IPS-18c (cell line): ENCODE measurements around the gene GRB7.
"Not testable (repeated sequence)": the region's sequence is repeated elsewhere in the genome, so short reads cannot be mapped to it uniquely, and the experiment has no call there.

Source experiments
- H3K4me3 ChIP-seq: 2 replicates; pipeline ENCODE4 v1.7.0; 2013; ENCODE audit warnings: low read depth, mild to moderate bottlenecking, low read length, moderate library complexity; ENCODE audit not compliant: insufficient read depth
- H3K9me3 ChIP-seq: one replicate; pipeline ENCODE4 v1.6.1; 2013; ENCODE audit warnings: mild to moderate bottlenecking, low read length, moderate library complexity; ENCODE audit not compliant: control insufficient read depth, insufficient read depth

Gene GRB7

DNA sequence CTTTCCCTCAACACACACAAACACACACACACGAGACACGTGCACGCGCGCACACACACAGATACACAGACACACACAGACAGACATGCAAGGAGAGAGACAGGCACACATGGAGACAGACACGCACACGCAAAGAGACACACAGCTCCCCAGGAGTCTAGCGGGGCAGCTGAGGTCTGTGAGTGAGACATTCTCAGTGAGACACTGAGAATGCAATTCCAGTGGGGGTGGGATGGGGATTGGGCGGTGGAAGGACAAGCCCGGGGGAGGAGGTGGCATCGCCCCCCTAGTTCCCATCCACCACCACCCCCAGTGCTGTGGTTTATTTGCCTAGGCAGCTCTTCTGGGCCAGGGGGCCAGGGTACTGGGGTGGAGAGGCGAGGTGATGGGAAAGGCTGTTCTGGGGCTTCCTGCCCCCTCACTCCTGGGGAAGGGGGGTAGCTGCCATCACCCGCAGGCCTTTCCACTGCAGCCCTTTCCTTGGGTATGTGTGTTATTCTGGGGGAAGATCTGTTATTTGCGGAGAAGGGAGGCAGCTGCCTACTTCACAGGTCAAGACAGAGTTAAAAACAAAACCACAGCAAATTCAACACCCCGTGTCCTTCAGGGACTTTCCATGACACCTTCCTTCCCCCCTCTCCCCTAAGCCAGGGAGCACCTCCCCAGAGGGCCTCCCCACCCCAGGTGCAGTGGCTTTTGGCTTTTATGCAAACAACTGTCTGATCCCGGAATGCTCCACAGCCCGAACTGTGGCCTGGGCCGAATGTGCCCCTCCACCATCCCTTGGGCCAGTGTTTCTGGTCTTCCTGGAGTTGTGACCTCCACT is 18.0 kb downstream of the GRB7 start:
- Histone ChIP-seq H3K9me3 (no peaks in the 10 kb centered on the region), H3K4me3 (peak overlapping the region; percentile 15; the same call in 1 of the 2 replicates)

DNA sequence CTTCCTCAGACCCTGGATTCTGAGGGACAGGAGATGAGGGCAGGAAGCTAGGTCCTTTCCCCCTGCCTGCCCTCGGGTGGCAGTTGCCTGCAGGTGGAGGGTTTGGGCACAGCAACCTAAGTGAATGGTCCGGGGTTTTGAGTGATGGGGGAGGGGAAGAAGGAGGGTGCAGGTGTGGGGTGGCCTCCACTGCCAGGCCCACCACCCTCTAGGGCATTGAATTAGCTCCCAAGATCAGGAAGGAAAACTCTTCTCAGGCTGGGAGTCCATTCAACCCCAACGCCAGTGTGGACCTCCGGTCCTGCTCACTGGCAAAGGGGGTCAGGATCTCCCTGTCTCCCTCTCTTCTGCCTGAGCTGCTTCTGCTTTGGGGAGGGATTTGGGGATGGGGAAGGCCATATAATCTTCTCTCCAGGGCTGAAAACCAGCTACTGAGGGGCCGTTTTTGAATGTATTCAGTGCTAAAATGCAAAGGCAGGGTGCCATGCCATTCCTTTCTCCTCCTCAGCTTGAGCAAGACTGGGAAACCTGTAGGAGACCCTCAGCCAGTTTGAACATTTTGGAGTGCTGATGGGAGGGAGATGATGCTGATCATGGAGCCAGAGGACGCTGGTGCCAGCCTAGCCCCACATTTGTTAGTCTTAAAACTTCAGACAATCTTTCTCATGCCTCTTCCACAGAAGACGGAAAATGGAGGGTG is 18.8 kb downstream of the GRB7 start:
- peak overlapping the region; percentile 15; the same call in 1 of the 2 replicates for H3K4me3 ChIP-seq
- H3K9me3 ChIP-seq: no peaks in the 10 kb centered on the region

DNA sequence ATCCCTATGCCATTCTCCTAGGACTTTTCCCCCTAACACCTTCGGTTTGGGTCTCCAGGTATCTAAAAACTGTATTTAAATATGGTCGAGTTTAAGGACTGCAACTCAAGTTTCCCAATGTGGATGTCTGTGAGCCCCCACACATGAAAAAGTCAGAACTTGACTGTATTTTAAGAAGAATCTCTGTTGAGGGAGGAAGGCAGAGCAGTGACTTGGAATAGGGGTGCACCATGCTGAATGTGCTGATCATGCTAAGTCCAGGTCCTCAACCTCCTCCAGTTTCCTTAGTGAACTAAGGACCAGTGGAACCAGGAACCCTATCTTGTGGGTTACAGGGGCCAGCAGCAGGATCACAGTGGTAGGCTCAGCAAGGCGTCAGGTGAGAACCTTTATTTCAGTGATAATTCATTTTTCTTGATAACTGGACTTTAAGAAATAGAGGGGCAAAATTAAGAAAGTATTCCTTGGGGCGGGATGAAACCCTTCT is 19.5 kb downstream of the GRB7 start:
- Histone ChIP-seq H3K9me3 (no peaks in the 10 kb centered on the region), H3K4me3 (no peak overlapping the region)

- H3K9me3 ChIP-seq: no peaks in the 10 kb centered on the region
- H3K4me3 ChIP-seq: no peak overlapping the region
These were observed 20.5 kb downstream of the GRB7 start for GRCh38 chr17:39757931-39758873.

DNA sequence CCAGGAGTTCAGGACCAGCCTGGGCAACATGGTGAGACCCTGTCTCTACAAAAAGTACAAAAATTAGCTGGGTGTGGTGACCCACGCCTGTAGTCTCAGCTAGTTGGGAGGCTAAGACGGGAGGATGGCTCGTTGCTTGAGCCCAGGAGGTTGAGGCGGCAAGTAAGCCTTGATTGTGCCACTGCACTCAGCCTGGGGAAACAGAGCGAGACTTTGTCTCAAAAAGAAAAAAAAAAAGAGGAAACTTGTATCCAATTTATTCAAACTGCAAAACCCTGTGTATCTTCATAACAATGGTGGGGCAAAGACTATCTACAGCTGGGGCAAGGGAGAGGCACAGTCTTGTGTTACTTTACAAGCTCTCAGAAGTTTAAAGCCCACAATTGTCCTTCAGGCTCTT is 21.5 kb downstream of the GRB7 start:
- Histone ChIP-seq H3K9me3 (no peaks in the 10 kb centered on the region), H3K4me3 (no peak overlapping the region)

GRCh38 chr17:39761861-39762496 is 24.2 kb downstream of the GRB7 start:
- H3K9me3 ChIP-seq: no peaks in the 10 kb centered on the region
- H3K4me3 ChIP-seq: no peak overlapping the region

DNA sequence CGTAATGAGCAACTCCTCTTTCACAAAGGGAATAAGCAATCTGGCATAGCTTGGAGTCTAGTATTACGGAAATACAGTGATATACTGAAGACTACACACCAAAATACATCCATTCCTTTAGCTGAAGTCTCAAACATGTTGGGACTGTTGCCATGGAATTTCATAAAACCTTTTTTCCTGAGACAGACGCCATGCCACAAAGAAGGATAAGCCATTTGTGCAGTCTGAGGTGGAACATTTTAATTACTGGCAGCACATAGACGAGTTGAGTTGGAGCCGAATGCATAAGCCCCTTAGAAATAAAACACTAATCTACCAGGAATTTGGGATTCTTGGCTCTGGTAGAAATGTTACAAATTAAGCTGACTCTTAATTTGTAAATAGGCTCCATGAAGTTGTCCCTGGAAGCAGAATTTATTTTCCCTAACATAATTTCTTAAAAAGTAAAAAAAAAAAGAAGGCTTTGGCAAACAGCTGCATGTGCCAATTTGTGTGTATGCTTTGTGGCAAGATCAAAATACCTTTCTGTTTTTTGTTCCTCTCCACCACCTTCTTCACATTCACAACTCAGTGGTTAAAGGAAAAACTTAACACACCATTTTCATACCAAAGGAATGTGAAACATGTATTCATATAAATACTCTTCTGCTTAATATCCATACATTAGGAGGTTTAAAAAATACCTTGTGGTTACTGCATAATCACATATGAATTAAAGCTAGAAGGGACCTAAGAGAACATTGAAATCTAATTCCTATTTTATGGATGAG is 25.5 kb downstream of the GRB7 start:
- H3K9me3 ChIP-seq: no peaks in the 10 kb centered on the region
- no peak overlapping the region for H3K4me3 ChIP-seq

GRCh38 chr17:39764171-39764570 is 26.4 kb downstream of the GRB7 start:
- H3K9me3 ChIP-seq, H3K4me3 ChIP-seq: not testable (repeated sequence)

DNA sequence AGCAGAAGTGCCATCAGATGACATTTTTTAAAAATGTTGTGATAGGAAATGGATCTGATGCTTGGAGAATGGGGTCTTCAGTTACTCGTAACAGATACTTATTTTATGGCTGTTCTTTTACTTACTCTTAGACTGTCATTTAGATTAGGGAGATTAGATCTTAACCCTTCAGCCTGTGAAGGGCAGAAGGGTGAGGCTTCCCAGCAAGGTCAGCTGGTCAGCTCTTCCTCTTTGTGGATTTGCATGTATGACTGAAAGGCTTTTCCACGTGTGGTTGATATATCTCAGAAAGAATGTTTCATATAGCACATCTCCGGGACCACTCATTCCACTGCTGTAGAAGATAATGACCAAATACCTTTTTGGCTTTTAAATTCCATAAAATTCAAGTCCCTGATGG is 27.4 kb downstream of the GRB7 start:
- Histone ChIP-seq H3K4me3 (no peak overlapping the region), H3K9me3 (no peaks in the 10 kb centered on the region)

DNA sequence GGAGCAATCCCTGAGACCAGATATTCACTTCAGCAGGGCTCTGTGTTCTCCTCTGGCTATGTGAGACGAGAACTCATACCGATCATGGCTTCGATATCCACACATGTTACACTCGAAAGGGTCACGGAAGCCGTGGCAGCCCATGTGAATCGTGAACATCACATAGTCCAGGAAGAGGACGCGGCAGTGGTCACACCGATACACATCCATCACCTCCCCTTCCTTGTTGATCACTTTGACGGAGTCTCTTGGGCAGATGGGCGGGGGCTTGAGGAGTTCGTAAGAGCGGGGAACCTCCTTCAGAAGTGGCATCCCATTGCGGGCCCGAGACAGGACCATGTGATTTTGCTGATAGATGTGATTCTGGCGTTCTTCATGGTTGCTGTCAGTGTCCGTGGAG is 28.0 kb downstream of the GRB7 start:
- Histone ChIP-seq H3K9me3 (no peaks in the 10 kb centered on the region), H3K4me3 (no peak overlapping the region)

GRCh38 chr17:39767147-39767546 is 29.4 kb downstream of the GRB7 start:
- Histone ChIP-seq H3K9me3 (no peaks in the 10 kb centered on the region), H3K4me3 (no peak overlapping the region)

- Histone ChIP-seq H3K9me3 (no peaks in the 10 kb centered on the region), H3K4me3 (no peak overlapping the region)
These were observed 32.3 kb downstream of the GRB7 start for GRCh38 chr17:39769974-39770587.

- H3K4me3 ChIP-seq: no peak overlapping the region
- H3K9me3 ChIP-seq: no peaks in the 10 kb centered on the region
These were observed 34.7 kb downstream of the GRB7 start for GRCh38 chr17:39772415-39772814.

GRCh38 chr17:39772987-39773934 is 35.5 kb downstream of the GRB7 start:
- Histone ChIP-seq H3K9me3 (no peaks in the 10 kb centered on the region), H3K4me3 (no peak overlapping the region)

- Histone ChIP-seq H3K4me3 (no peak overlapping the region), H3K9me3 (no peaks in the 10 kb centered on the region)
These were observed 36.3 kb downstream of the GRB7 start for GRCh38 chr17:39774047-39774446.
